PC-9 (cell line): Measurements from ENCODE around the gene TMEM196. TPM values are rescaled to one million over a fixed set of nuclear protein-coding genes. Genes with fewer than 3 reads are reported as not detected.

Source experiments
- Bru-seq: library from RNA; stranded (reverse); fragments of 400-500 nt; gene quantifications from one replicate; lab custom pipeline; 2021; lab: Mats Ljungman, UMichigan
- BruChase-seq, 2 experiments: library from RNA; stranded (reverse); fragments of 400-500 nt; gene quantifications; one replicate each; lab custom pipeline; 2021; lab: Mats Ljungman, UMichigan
- BruUV-seq: library from RNA; stranded (reverse); fragments of 400-500 nt; replicated peaks from 2 replicates; lab custom pipeline; 2021; lab: Mats Ljungman, UMichigan
- CTCF ChIA-PET: fragments of 300-600 bp; sonication (Branson Sonifier 250); formaldehyde crosslinking; loops from one replicate; lab custom pipeline; 2022; ENCODE audit warnings: antibody characterized with exemption; lab: Charles Lee
- POLR2A ChIA-PET: fragments of 300-600 bp; sonication (Branson Sonifier 250); formaldehyde crosslinking; loops from one replicate; lab custom pipeline; 2022; ENCODE audit warnings: antibody characterized with exemption; ENCODE audit not compliant: unreplicated experiment; lab: Charles Lee
- DNase-seq, 2 experiments: peaks; one replicate each; pipeline versions ENCODE4 v3.0.0 to v3.0.0-alpha.2; 2015 to 2022; ENCODE audit warnings: mixed read lengths in 1 of 2
- H2AFZ ChIP-seq: fragments of 200-600 bp; sonication (generic); 2 replicates; pipeline ENCODE4 v1.8.1; 2017; ENCODE audit warnings: antibody characterized with exemption
- H3F3A ChIP-seq: fragments of 200-600 bp; sonication (generic); 2 replicates; pipeline ENCODE4 v1.8.1; 2017; ENCODE audit warnings: antibody characterized with exemption, mild to moderate bottlenecking, low read depth; ENCODE audit not compliant: insufficient read depth
- H3K27ac ChIP-seq: fragments of 200-600 bp; sonication (generic); 2 replicates; pipeline ENCODE4 v1.6.1; 2016; ENCODE audit warnings: mixed run types
- H3K27me3 ChIP-seq: fragments of 200-600 bp; sonication (generic); 2 replicates; pipeline ENCODE4 v1.6.1; 2016; ENCODE audit warnings: low read depth, mixed run types; ENCODE audit not compliant: insufficient read depth
- H3K36me3 ChIP-seq: fragments of 200-600 bp; sonication (generic); 2 replicates; pipeline ENCODE4 v1.6.1; 2016; ENCODE audit warnings: low read depth, mixed run types
- H3K4me1 ChIP-seq: fragments of 200-600 bp; sonication (generic); replicated peaks from 2 replicates; pipeline ENCODE4 v1.6.1; 2016; ENCODE audit warnings: mixed run types; ENCODE audit not compliant: insufficient read depth
- H3K4me2 ChIP-seq: fragments of 200-600 bp; sonication (generic); 2 replicates; pipeline ENCODE4 v1.6.1; 2017; ENCODE audit warnings: mixed run types
- H3K4me3 ChIP-seq: fragments of 200-600 bp; sonication (generic); 2 replicates; pipeline ENCODE4 v1.6.1; 2016; ENCODE audit warnings: mixed run types
- H3K79me2 ChIP-seq: fragments of 200-600 bp; sonication (generic); 2 replicates; pipeline ENCODE4 v1.6.1; 2017; ENCODE audit warnings: low read depth, mixed run types
- H3K9me2 ChIP-seq: fragments of 200-600 bp; sonication (generic); 2 replicates; pipeline ENCODE4 v1.8.1; 2017; ENCODE audit warnings: mild to moderate bottlenecking; ENCODE audit not compliant: insufficient read depth
- H3K9me3 ChIP-seq: fragments of 200-600 bp; sonication (generic); 2 replicates; pipeline ENCODE4 v1.8.1; 2016; ENCODE audit warnings: low read depth; ENCODE audit not compliant: insufficient read depth
- H4K20me1 ChIP-seq: fragments of 200-600 bp; sonication (generic); 2 replicates; pipeline ENCODE4 v1.8.1; 2017; ENCODE audit not compliant: insufficient read depth
- CTCF ChIP-seq: fragments of 200-600 bp; sonication (generic); conservative IDR thresholded peaks from 2 replicates; pipeline ENCODE4 v1.6.1; 2017; ENCODE audit warnings: mixed run types, antibody characterized with exemption, mild to moderate bottlenecking, moderate library complexity
- EZH2 ChIP-seq: fragments of 200-600 bp; sonication (generic); IDR thresholded peaks from 2 replicates; pipeline ENCODE4 v1.8.0; 2017; ENCODE audit warnings: antibody characterized with exemption, low read depth
- intact Hi-C: fragments of 100-400 bp; cut with micrococcal nuclease; formaldehyde crosslinking; loops from one replicate; pipeline ENCODE4 v1.10.0; 2022; ENCODE audit not compliant: unreplicated experiment
- long read RNA-seq: library from polyadenylated mRNA; stranded (forward); transcript quantifications from one replicate; pipeline ENCODE4 v2.0.0, GENCODE V29; 2022
- total RNA-seq: library from RNA; stranded (reverse); gene quantifications from 2 replicates; pipeline ENCODE4 v1.2.3, GENCODE V29; 2021

Gene TMEM196
- total RNA-seq = not detected in 2 replicates
- percentile 3 among the genes with signal in this experiment for Bru-seq, nascent RNA
- percentile 6 among the genes with signal in this experiment for BruChase-seq, experiment 1, labeled RNA remaining after a 2-hour chase
- percentile 4 among the genes with signal in this experiment for BruChase-seq, experiment 2, labeled RNA remaining after a 6-hour chase
- long read RNA-seq = 0 reads

GRCh38 chr7:19772841-19773760 lies at the start of gene TMEM196:
Gene TMEM196, minus strand, starts transcription at chr7:19773617. Its CDS starts 921 bp downstream, at chr7:19772696.
- no TSS peak for BruUV-seq
- Histone ChIP-seq H3K9me3 (no peaks in the 10 kb centered on the region), H3K36me3 (no peaks in the 10 kb centered on the region), H2AFZ (peak within 1 kb of the TSS; percentile 34; the same call in 1 of the 2 replicates), H3K9me2 (no peaks in the 10 kb centered on the region), H3K27me3 (no peaks in the 10 kb centered on the region), H3K4me2 (no peak within 1 kb of the TSS), H3K27ac (no peak within 1 kb of the TSS), H3K4me1 (no peaks in the 10 kb centered on the region), H3K79me2 (no peaks in the 10 kb centered on the region), H4K20me1 (no peaks in the 10 kb centered on the region), H3F3A (no peaks in the 10 kb centered on the region), H3K4me3 (no peak within 1 kb of the TSS)
- intact Hi-C loops = no loop called here
- ChIA-PET CTCF (interaction anchor here (0.7 kb wide), 1 partner anchor 30 kb away, joined by 3 read pairs; no protein-coding TSS in a partner anchor), POLR2A (interaction anchor here (0.6 kb wide), 1 partner anchor 735 kb away, joined by 4 read pairs; no protein-coding TSS in a partner anchor)
- no peak for DNase-seq
- no peak for TF ChIP-seq CTCF
- TF ChIP-seq EZH2 = no peak

- no peaks in the 10 kb centered on the region for H3F3A ChIP-seq
- POLR2A ChIA-PET = no interaction called here
- TF ChIP-seq CTCF (no peak), EZH2 (no peak)
- no peaks in the 10 kb centered on the region for H3K9me3 ChIP-seq
- H3K4me3 ChIP-seq = no peak overlapping the region
- no peak overlapping the region for H3K27ac ChIP-seq
- peaks cover 5% of the 10 kb centered on the region; the same call in 1 of the 2 replicates for H3K9me2 ChIP-seq
- 0 out of 2 replicates have a peak overlapping the region, but pooled peaks have one; percentile 17 for H2AFZ ChIP-seq
- H3K4me2 ChIP-seq = no peak overlapping the region
- no peak for DNase-seq
- no peaks in the 10 kb centered on the region for H4K20me1 ChIP-seq
- CTCF ChIA-PET = no interaction called here
- no peaks in the 10 kb centered on the region for H3K4me1 ChIP-seq
- BruUV-seq = no TSS peak
- no peaks in the 10 kb centered on the region for H3K27me3 ChIP-seq
- intact Hi-C loops = no loop called here
- no peaks in the 10 kb centered on the region for H3K36me3 ChIP-seq
- H3K79me2 ChIP-seq = no peaks in the 10 kb centered on the region
These were observed 42.7 kb upstream of the TMEM196 start for GRCh38 chr7:19816128-19816527.

GRCh38 chr7:19815546-19815945 lies 42.1 kb upstream of the TMEM196 start:
- no peak for TF ChIP-seq CTCF
- TF ChIP-seq EZH2 = no peak
- no TSS peak for BruUV-seq
- DNase-seq = no peak
- no peak overlapping the region for H2AFZ ChIP-seq
- H3K4me1 ChIP-seq = no peaks in the 10 kb centered on the region
- H3F3A ChIP-seq = no peaks in the 10 kb centered on the region
- intact Hi-C loops = no loop called here
- no peaks in the 10 kb centered on the region for H3K27me3 ChIP-seq
- CTCF ChIA-PET = no interaction called here
- H3K9me3 ChIP-seq = no peaks in the 10 kb centered on the region
- no peaks in the 10 kb centered on the region for H3K36me3 ChIP-seq
- no peak overlapping the region for H3K4me2 ChIP-seq
- no peak overlapping the region for H3K27ac ChIP-seq
- no peaks in the 10 kb centered on the region for H4K20me1 ChIP-seq
- no peak overlapping the region for H3K4me3 ChIP-seq
- peaks cover 5% of the 10 kb centered on the region; the same call in 1 of the 2 replicates for H3K9me2 ChIP-seq
- H3K79me2 ChIP-seq = no peaks in the 10 kb centered on the region
- POLR2A ChIA-PET = interaction anchor here (0.7 kb wide), 1 partner anchor 693 kb away, joined by 3 read pairs; no protein-coding TSS in a partner anchor
